Measurements from ENCODE around the gene CDC20B. TPM values are rescaled to one million over a fixed set of nuclear protein-coding genes. Genes with fewer than 3 reads are reported as not detected.
A peak's percentile ranks its signal among the peaks of the same experiment; 100 is the strongest.

The CDC20B gene
- total and polyA plus RNA-seq, 2 experiments from 2014 or later, result 0.20 TPM; not detected in 1

- no peak overlapping the region for H3K4me3 ChIP-seq
- 7% methylated on average over 3 of the region's 3 CpGs for WGBS, 2 experiments (ENCODE audit: low coverage in 1 of 2, low lambda C conversion rate in 2 of 2, missing lambda C conversion rate in 2 of 2)
- peak; percentile 73 for DNase-seq
These were observed 18.1 kb downstream of the CDC20B start for GRCh38 chr5:55154873-55155272.

GRCh38 chr5:55151923-55152842 lies 20.8 kb downstream of the CDC20B start:
- Histone ChIP-seq H3K79me2 (ENCODE audit: insufficient read depth) (no peaks in the 10 kb centered on the region), H2AFZ (no peak overlapping the region), H3K27ac (peak overlapping the region; percentile 23; the same call in 1 of the 2 replicates), H3K4me1 (ENCODE audit: insufficient read depth) (peaks cover 25% of the 10 kb centered on the region), H3K4me3 (no peak overlapping the region), H3K9me3 (ENCODE audit: low read depth) (no peaks in the 10 kb centered on the region), H4K20me1 (ENCODE audit: insufficient read depth) (no peaks in the 10 kb centered on the region), H3K9me2 (ENCODE audit: insufficient read depth) (no peaks in the 10 kb centered on the region), H3K36me3 (ENCODE audit: low read depth) (no peaks in the 10 kb centered on the region), H3K9ac (no peak overlapping the region), H3K27me3 (replicated peaks; ENCODE audit: insufficient read depth) (no peaks in the 10 kb centered on the region), H3F3A (ENCODE audit: insufficient read depth) (peaks cover 19% of the 10 kb centered on the region), H3K4me2 (ENCODE audit: unreplicated experiment) (no peak overlapping the region)
- 28 to 31% methylated on average over 5 of the region's 5 CpGs for WGBS, 2 experiments (ENCODE audit: low coverage in 1 of 2, low lambda C conversion rate in 2 of 2, missing lambda C conversion rate in 2 of 2)
- TF ChIP-seq EZH2 (IDR thresholded peaks at IDR 0.05; ENCODE audit: insufficient read depth, poor library complexity, severe bottlenecking), result no peak
- no peak for TF ChIP-seq EZH2phosphoT487 (IDR thresholded peaks at IDR 0.05; ENCODE audit: insufficient read depth, low read depth)
- in situ Hi-C loops (cut with MboI), result loop anchor here (10.0 kb wide), 1 partner anchor 637 kb away; the partner anchor contains the start of gene SNX18
- DNase-seq, result peak; percentile 89

More at GRCh38 chr5:55154873-55155272, 18.1 kb downstream of the CDC20B start:
- TF ChIP-seq EZH2phosphoT487 (IDR thresholded peaks at IDR 0.05; ENCODE audit: insufficient read depth, low read depth) (no peak), EZH2 (IDR thresholded peaks at IDR 0.05; ENCODE audit: insufficient read depth, poor library complexity, severe bottlenecking) (no peak)
- H3K36me3 ChIP-seq (ENCODE audit: low read depth), result no peaks in the 10 kb centered on the region
- no peaks in the 10 kb centered on the region for H3K9me3 ChIP-seq (ENCODE audit: low read depth)
- peak overlapping the region; percentile 42; the same call in 1 of the 2 replicates for H2AFZ ChIP-seq
- no peaks in the 10 kb centered on the region for H4K20me1 ChIP-seq (ENCODE audit: insufficient read depth)
- H3K9me2 ChIP-seq (ENCODE audit: insufficient read depth), result no peaks in the 10 kb centered on the region
- H3K9ac ChIP-seq, result no peak overlapping the region
- H3K27me3 ChIP-seq (replicated peaks; ENCODE audit: insufficient read depth), result no peaks in the 10 kb centered on the region
- peak overlapping the region; percentile 68 for H3K4me2 ChIP-seq (ENCODE audit: unreplicated experiment)
- no peaks in the 10 kb centered on the region for H3K79me2 ChIP-seq (ENCODE audit: insufficient read depth)
- no peak overlapping the region; the same call in 1 of the 2 replicates for H3K27ac ChIP-seq
- peaks cover 25% of the 10 kb centered on the region for H3K4me1 ChIP-seq (ENCODE audit: insufficient read depth)
- in situ Hi-C loops (cut with MboI), result loop anchor here (10.0 kb wide), 1 partner anchor 640 kb away; the partner anchor contains the start of gene SNX18
- H3F3A ChIP-seq (ENCODE audit: insufficient read depth), result peaks cover 23% of the 10 kb centered on the region

GRCh38 chr5:55149308-55149795 lies 23.6 kb downstream of the CDC20B start:
- Histone ChIP-seq H3K27ac (no peak overlapping the region), H3K27me3 (replicated peaks; ENCODE audit: insufficient read depth) (no peaks in the 10 kb centered on the region), H3K79me2 (ENCODE audit: insufficient read depth) (no peaks in the 10 kb centered on the region), H2AFZ (no peak overlapping the region), H3K9me2 (ENCODE audit: insufficient read depth) (no peaks in the 10 kb centered on the region), H3K36me3 (ENCODE audit: low read depth) (no peaks in the 10 kb centered on the region), H3K9ac (no peak overlapping the region), H3K4me1 (ENCODE audit: insufficient read depth) (peaks cover 15% of the 10 kb centered on the region), H3K4me2 (ENCODE audit: unreplicated experiment) (no peak overlapping the region), H4K20me1 (ENCODE audit: insufficient read depth) (no peaks in the 10 kb centered on the region), H3K4me3 (no peak overlapping the region), H3F3A (ENCODE audit: insufficient read depth) (peaks cover 15% of the 10 kb centered on the region), H3K9me3 (ENCODE audit: low read depth) (no peaks in the 10 kb centered on the region)
- in situ Hi-C loops (cut with MboI), result loop anchor here (10.0 kb wide), 1 partner anchor 205 kb away; no protein-coding TSS in a partner anchor
- no peak for DNase-seq
- TF ChIP-seq EZH2phosphoT487 (IDR thresholded peaks at IDR 0.05; ENCODE audit: insufficient read depth, low read depth) (no peak), EZH2 (IDR thresholded peaks at IDR 0.05; ENCODE audit: insufficient read depth, poor library complexity, severe bottlenecking) (no peak)
- WGBS, 2 experiments (ENCODE audit: low coverage in 1 of 2, low lambda C conversion rate in 2 of 2, missing lambda C conversion rate in 2 of 2), result 43% methylated on average over 2 of the region's 2 CpGs

- WGBS, 2 experiments (ENCODE audit: low coverage in 1 of 2, low lambda C conversion rate in 2 of 2, missing lambda C conversion rate in 2 of 2), result 10 to 15% methylated on average over 11 of the region's 11 CpGs
- no peaks in the 10 kb centered on the region for H3K9me2 ChIP-seq (ENCODE audit: insufficient read depth)
- H3K4me3 ChIP-seq, result no peak overlapping the region; the same call in 1 of the 2 replicates
- peak overlapping the region; percentile 58; the same call in 1 of the 2 replicates for H2AFZ ChIP-seq
- no peak for TF ChIP-seq EZH2phosphoT487 (IDR thresholded peaks at IDR 0.05; ENCODE audit: insufficient read depth, low read depth)
- TF ChIP-seq EZH2 (IDR thresholded peaks at IDR 0.05; ENCODE audit: insufficient read depth, poor library complexity, severe bottlenecking), result no peak
- in situ Hi-C loops (cut with MboI), result loop anchor here (10.0 kb wide), 1 partner anchor 202 kb away; no protein-coding TSS in a partner anchor
- H3K9ac ChIP-seq, result no peak overlapping the region
- no peaks in the 10 kb centered on the region for H3K9me3 ChIP-seq (ENCODE audit: low read depth)
- H3K27me3 ChIP-seq (replicated peaks; ENCODE audit: insufficient read depth), result no peaks in the 10 kb centered on the region
- DNase-seq, result peak; percentile 85
- peak overlapping the region; percentile 55 for H3K4me2 ChIP-seq (ENCODE audit: unreplicated experiment)
- H3K36me3 ChIP-seq (ENCODE audit: low read depth), result no peaks in the 10 kb centered on the region
- H3F3A ChIP-seq (ENCODE audit: insufficient read depth), result peaks cover 3% of the 10 kb centered on the region
- no peaks in the 10 kb centered on the region for H4K20me1 ChIP-seq (ENCODE audit: insufficient read depth)
- H3K79me2 ChIP-seq (ENCODE audit: insufficient read depth), result no peaks in the 10 kb centered on the region
- peaks cover 1% of the 10 kb centered on the region; the same call in 1 of the 2 replicates for H3K4me1 ChIP-seq (ENCODE audit: insufficient read depth)
- no peak overlapping the region for H3K27ac ChIP-seq
These were observed 26.3 kb downstream of the CDC20B start for GRCh38 chr5:55146543-55147151.
